GM23338 (cell line): ENCODE measurements around the gene ASB5. TPM values are rescaled to one million over a fixed set of nuclear protein-coding genes. Genes with fewer than 3 reads are reported as not detected.

Experiments
- ATAC-seq: fragments of 200-7000 bp; cut with Tn5 transposase; 3 replicates; pipeline ENCODE4 v1.9.1; 2020
- DNase-seq: peaks from one replicate; pipeline ENCODE4 v3.0.0-alpha.2; 2015; ENCODE audit warnings: low spot score
- H2AFZ ChIP-seq: fragments of 200-600 bp; sonication (generic); 2 replicates; pipeline ENCODE4 v1.8.0; 2016; ENCODE audit warnings: antibody characterized with exemption, mild to moderate bottlenecking, moderate library complexity
- H3F3A ChIP-seq: fragments of 200-600 bp; sonication (generic); replicated peaks from 2 replicates; pipeline ENCODE4 v1.8.0; 2017; ENCODE audit warnings: antibody characterized with exemption, mixed run types, low read depth
- H3K27ac ChIP-seq: fragments of 200-600 bp; sonication (generic); 2 replicates; pipeline ENCODE4 v1.6.1; 2016; ENCODE audit warnings: low read depth
- H3K27me3 ChIP-seq: fragments of 200-600 bp; sonication (generic); 2 replicates; pipeline ENCODE4 v1.8.0; 2016; ENCODE audit warnings: mild to moderate bottlenecking, mixed run types, moderate library complexity; ENCODE audit not compliant: insufficient read depth
- H3K36me3 ChIP-seq: fragments of 200-600 bp; sonication (generic); 2 replicates; pipeline ENCODE4 v1.8.0; 2016; ENCODE audit warnings: mild to moderate bottlenecking; ENCODE audit not compliant: insufficient read depth
- H3K4me1 ChIP-seq: fragments of 200-600 bp; sonication (generic); 2 replicates; pipeline ENCODE4 v1.8.0; 2016; ENCODE audit warnings: mild to moderate bottlenecking, moderate library complexity; ENCODE audit not compliant: insufficient read depth
- H3K4me2 ChIP-seq: fragments of 200-600 bp; sonication (generic); 2 replicates; pipeline ENCODE4 v1.7.1; 2017; ENCODE audit warnings: mixed run types
- H3K4me3 ChIP-seq: fragments of 200-600 bp; sonication (generic); 2 replicates; pipeline ENCODE4 v1.6.1; 2016; ENCODE audit warnings: mixed run types
- H3K79me2 ChIP-seq: fragments of 200-600 bp; sonication (generic); replicated peaks from 2 replicates; pipeline ENCODE4 v1.8.0; 2017; ENCODE audit warnings: mild to moderate bottlenecking; ENCODE audit not compliant: insufficient read depth
- H3K9me2 ChIP-seq: fragments of 200-600 bp; sonication (generic); 2 replicates; pipeline ENCODE4 v1.8.0; 2017; ENCODE audit not compliant: insufficient read depth
- H4K20me1 ChIP-seq: fragments of 200-600 bp; sonication (generic); replicated peaks from 2 replicates; pipeline ENCODE4 v1.8.0; 2017; ENCODE audit warnings: mild to moderate bottlenecking; ENCODE audit not compliant: insufficient read depth
- H3K27ac Mint-ChIP-seq: 2 replicates; pipeline ENCODE4 v1.8.0; 2020; ENCODE audit warnings: inconsistent platforms, mild to moderate bottlenecking, moderate library complexity, mixed read lengths
- H3K27me3 Mint-ChIP-seq: 3 replicates; pipeline ENCODE4 v1.8.0; 2022; ENCODE audit warnings: low read depth, mild to moderate bottlenecking, moderate library complexity, mixed read lengths, inconsistent platforms; ENCODE audit not compliant: insufficient read depth, poor library complexity
- H3K36me3 Mint-ChIP-seq: 3 replicates; pipeline ENCODE4 v1.8.0; 2021; ENCODE audit warnings: low read depth, mild to moderate bottlenecking, inconsistent platforms, moderate library complexity, mixed read lengths
- H3K4me1 Mint-ChIP-seq: 3 replicates; pipeline ENCODE4 v1.8.0; 2020; ENCODE audit warnings: mild to moderate bottlenecking, inconsistent platforms, mixed read lengths
- H3K4me3 Mint-ChIP-seq: 3 replicates; pipeline ENCODE4 v1.8.0; 2021; ENCODE audit warnings: moderate library complexity, mild to moderate bottlenecking, inconsistent platforms, mixed read lengths
- H3K9me3 Mint-ChIP-seq: 3 replicates; pipeline ENCODE4 v1.8.0; 2020; ENCODE audit warnings: moderate library complexity, mild to moderate bottlenecking, inconsistent platforms, mixed read lengths
- ETS1 ChIP-seq: IDR thresholded peaks from 2 replicates; pipeline ENCODE4 v1.6.1; 2016; ENCODE audit warnings: antibody characterized with exemption
- JUNB ChIP-seq: IDR thresholded peaks from one replicate; pipeline ENCODE4 v1.6.1; 2016; ENCODE audit warnings: antibody characterized with exemption; ENCODE audit not compliant: unreplicated experiment
- STAT1 ChIP-seq: IDR thresholded peaks from one replicate; pipeline ENCODE4 v1.6.1; 2016; ENCODE audit warnings: antibody characterized with exemption; ENCODE audit not compliant: unreplicated experiment
- ZNF114 ChIP-seq: fragments of 250-450 bp; sonication (Bioruptor Pico); IDR thresholded peaks from 2 replicates; pipeline ENCODE4 v1.5.0; 2020; ENCODE audit warnings: mild to moderate bottlenecking, moderate library complexity
- ZNF331 ChIP-seq: fragments of 250-450 bp; sonication (Bioruptor Pico); IDR thresholded peaks from 2 replicates; pipeline ENCODE4 v1.5.0; 2020; ENCODE audit warnings: low read depth, mild to moderate bottlenecking, moderate library complexity
- polyA plus RNA-seq: library from polyadenylated mRNA; unstranded; fragments of >200 nt; fragmentation: Nextera tagmentation; extraction: Ambion mirVana; gene quantifications from 2 replicates; pipeline ENCODE4 v1.2.1, GENCODE V29; 2016
- total RNA-seq: library from RNA; depleted of rRNA; stranded (reverse); fragments of >200 nt; shearing (Covaris generic); gene quantifications from 2 replicates; pipeline ENCODE4 v1.2.3, GENCODE V29; 2014
- TF ChIP-seq, protein P1 (sequence below), 2 experiments: fragments of 200-600 bp in 1 of 2; sonication (generic) in 1 of 2; conservative IDR thresholded peaks; 2 replicates each; pipeline versions ENCODE4 v1.5.1 to v1.6.1; 2016 to 2017; ENCODE audit warnings: antibody characterized with exemption in 2 of 2, low read depth in 2 of 2, mild to moderate bottlenecking in 2 of 2, moderate library complexity in 1 of 2
- TF ChIP-seq, protein P2 (sequence below): IDR thresholded peaks from one replicate; pipeline ENCODE4 v1.6.1; 2018; ENCODE audit warnings: antibody characterized with exemption; ENCODE audit not compliant: unreplicated experiment

The ASB5 gene
- total and polyA plus RNA-seq, 2 experiments from 2014 or later: not detected

DNA sequence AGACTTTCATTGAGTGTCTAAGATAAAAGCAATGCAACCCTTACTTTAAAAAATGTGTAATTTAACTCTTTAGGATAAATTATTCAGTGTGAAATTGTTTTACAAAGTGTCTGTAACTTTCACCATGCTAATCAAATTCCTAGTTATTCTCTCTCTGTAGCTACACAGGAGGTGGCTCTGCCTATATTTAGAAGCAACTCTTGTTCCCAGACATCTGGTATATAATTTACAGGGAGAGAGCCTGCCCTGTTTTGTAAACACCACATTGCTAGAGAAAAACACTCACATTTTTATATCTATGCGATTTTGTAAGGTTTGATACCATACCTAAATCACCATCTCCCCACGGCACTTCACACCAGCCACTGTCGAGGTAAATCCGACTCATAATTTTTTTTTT, 38.2 kb downstream of the ASB5 start:
- Mint-ChIP-seq H3K4me1 (peaks cover 9% of the 10 kb centered on the region; the same call in 2 of the 3 replicates), H3K36me3 (no peaks in the 10 kb centered on the region), H3K9me3 (no peaks in the 10 kb centered on the region), H3K27me3 (no peaks in the 10 kb centered on the region), H3K4me3 (no peak overlapping the region), H3K27ac (no peak overlapping the region)
- no peaks in the 10 kb centered on the region for H3K36me3 ChIP-seq
- TF ChIP-seq, protein P1, sequence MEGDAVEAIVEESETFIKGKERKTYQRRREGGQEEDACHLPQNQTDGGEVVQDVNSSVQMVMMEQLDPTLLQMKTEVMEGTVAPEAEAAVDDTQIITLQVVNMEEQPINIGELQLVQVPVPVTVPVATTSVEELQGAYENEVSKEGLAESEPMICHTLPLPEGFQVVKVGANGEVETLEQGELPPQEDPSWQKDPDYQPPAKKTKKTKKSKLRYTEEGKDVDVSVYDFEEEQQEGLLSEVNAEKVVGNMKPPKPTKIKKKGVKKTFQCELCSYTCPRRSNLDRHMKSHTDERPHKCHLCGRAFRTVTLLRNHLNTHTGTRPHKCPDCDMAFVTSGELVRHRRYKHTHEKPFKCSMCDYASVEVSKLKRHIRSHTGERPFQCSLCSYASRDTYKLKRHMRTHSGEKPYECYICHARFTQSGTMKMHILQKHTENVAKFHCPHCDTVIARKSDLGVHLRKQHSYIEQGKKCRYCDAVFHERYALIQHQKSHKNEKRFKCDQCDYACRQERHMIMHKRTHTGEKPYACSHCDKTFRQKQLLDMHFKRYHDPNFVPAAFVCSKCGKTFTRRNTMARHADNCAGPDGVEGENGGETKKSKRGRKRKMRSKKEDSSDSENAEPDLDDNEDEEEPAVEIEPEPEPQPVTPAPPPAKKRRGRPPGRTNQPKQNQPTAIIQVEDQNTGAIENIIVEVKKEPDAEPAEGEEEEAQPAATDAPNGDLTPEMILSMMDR (conservative IDR thresholded peaks at IDR 0.05; ENCODE audit: low read depth in 2 of 2): no peak
- TF ChIP-seq JUNB: no peak
- TF ChIP-seq STAT1: no peak
- no peak overlapping the region for H3K27ac ChIP-seq
- H4K20me1 ChIP-seq: no peaks in the 10 kb centered on the region
- H3K9me2 ChIP-seq: no peaks in the 10 kb centered on the region
- no peak overlapping the region for H3K4me3 ChIP-seq
- H2AFZ ChIP-seq: no peak overlapping the region
- no peaks in the 10 kb centered on the region for H3K79me2 ChIP-seq
- no peak overlapping the region for H3K4me2 ChIP-seq
- no peaks in the 10 kb centered on the region for H3K4me1 ChIP-seq
- DNase-seq (no peak), ATAC-seq (no peak)
- H3K27me3 ChIP-seq: no peaks in the 10 kb centered on the region
- no peaks in the 10 kb centered on the region for H3F3A ChIP-seq

DNA sequence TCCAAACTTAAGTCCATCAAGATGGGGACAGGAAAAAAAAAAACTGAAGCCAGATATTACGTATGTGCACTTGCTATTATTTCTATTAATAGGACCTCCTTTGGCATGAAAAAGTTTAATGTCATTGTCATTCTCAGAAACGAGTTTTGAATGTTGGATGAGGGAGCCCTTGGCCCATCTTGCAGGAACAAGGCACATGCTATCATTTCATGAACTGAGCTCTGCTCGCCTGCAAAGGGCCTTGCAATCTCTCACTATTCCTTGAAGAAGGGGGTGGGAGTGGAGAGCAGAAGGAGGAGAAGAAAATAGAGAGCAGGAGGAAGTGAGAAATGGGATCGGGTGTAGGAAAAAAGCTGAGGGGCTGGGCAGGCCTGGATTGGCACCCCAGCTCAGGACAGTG, 39.4 kb downstream of the ASB5 start:
- H3F3A ChIP-seq: no peaks in the 10 kb centered on the region
- no peaks in the 10 kb centered on the region for H3K27me3 Mint-ChIP-seq
- H2AFZ ChIP-seq: peak overlapping the region; percentile 74; the same call in 1 of the 2 replicates
- H3K9me3 Mint-ChIP-seq: no peaks in the 10 kb centered on the region
- H3K4me3 Mint-ChIP-seq: no peak overlapping the region
- H3K36me3 ChIP-seq: no peaks in the 10 kb centered on the region
- H3K36me3 Mint-ChIP-seq: no peaks in the 10 kb centered on the region
- no peaks in the 10 kb centered on the region for H3K27me3 ChIP-seq
- H3K9me2 ChIP-seq: no peaks in the 10 kb centered on the region
- H3K4me1 Mint-ChIP-seq: peaks cover 9% of the 10 kb centered on the region; the same call in 2 of the 3 replicates
- no peaks in the 10 kb centered on the region for H4K20me1 ChIP-seq
- no peaks in the 10 kb centered on the region for H3K79me2 ChIP-seq
- ATAC-seq (no peak), DNase-seq (no peak)
- H3K4me3 ChIP-seq: no peak overlapping the region
- no peak overlapping the region for H3K4me2 ChIP-seq
- H3K27ac ChIP-seq: no peak overlapping the region
- no peak overlapping the region for H3K27ac Mint-ChIP-seq
- no peaks in the 10 kb centered on the region for H3K4me1 ChIP-seq
- TF ChIP-seq ZNF114 (CRISPR knock-in tag) (no peak), STAT1 (no peak), ZNF331 (CRISPR knock-in tag) (no peak)

GRCh38 chr4:176226736-176227135, 42.3 kb downstream of the ASB5 start:
- H3K4me1 ChIP-seq: no peaks in the 10 kb centered on the region
- Mint-ChIP-seq H3K36me3 (no peaks in the 10 kb centered on the region), H3K27me3 (no peaks in the 10 kb centered on the region), H3K4me1 (peaks cover 2% of the 10 kb centered on the region; the same call in 2 of the 3 replicates), H3K9me3 (no peaks in the 10 kb centered on the region), H3K27ac (no peak overlapping the region), H3K4me3 (no peak overlapping the region)
- H2AFZ ChIP-seq: no peak overlapping the region
- H3K36me3 ChIP-seq: no peaks in the 10 kb centered on the region
- ATAC-seq (no peak), DNase-seq (no peak)
- no peaks in the 10 kb centered on the region for H3K27me3 ChIP-seq
- no peak overlapping the region for H3K4me3 ChIP-seq
- no peak overlapping the region for H3K27ac ChIP-seq
- no peaks in the 10 kb centered on the region for H3F3A ChIP-seq
- H3K4me2 ChIP-seq: no peak overlapping the region
- H4K20me1 ChIP-seq: no peaks in the 10 kb centered on the region
- no peaks in the 10 kb centered on the region for H3K79me2 ChIP-seq
- no peaks in the 10 kb centered on the region for H3K9me2 ChIP-seq
- TF ChIP-seq, protein P1 (conservative IDR thresholded peaks at IDR 0.05; ENCODE audit: low read depth in 2 of 2): no peak
- TF ChIP-seq ZNF331 (CRISPR knock-in tag) (no peak), ETS1 (no peak)
- TF ChIP-seq, protein P2, sequence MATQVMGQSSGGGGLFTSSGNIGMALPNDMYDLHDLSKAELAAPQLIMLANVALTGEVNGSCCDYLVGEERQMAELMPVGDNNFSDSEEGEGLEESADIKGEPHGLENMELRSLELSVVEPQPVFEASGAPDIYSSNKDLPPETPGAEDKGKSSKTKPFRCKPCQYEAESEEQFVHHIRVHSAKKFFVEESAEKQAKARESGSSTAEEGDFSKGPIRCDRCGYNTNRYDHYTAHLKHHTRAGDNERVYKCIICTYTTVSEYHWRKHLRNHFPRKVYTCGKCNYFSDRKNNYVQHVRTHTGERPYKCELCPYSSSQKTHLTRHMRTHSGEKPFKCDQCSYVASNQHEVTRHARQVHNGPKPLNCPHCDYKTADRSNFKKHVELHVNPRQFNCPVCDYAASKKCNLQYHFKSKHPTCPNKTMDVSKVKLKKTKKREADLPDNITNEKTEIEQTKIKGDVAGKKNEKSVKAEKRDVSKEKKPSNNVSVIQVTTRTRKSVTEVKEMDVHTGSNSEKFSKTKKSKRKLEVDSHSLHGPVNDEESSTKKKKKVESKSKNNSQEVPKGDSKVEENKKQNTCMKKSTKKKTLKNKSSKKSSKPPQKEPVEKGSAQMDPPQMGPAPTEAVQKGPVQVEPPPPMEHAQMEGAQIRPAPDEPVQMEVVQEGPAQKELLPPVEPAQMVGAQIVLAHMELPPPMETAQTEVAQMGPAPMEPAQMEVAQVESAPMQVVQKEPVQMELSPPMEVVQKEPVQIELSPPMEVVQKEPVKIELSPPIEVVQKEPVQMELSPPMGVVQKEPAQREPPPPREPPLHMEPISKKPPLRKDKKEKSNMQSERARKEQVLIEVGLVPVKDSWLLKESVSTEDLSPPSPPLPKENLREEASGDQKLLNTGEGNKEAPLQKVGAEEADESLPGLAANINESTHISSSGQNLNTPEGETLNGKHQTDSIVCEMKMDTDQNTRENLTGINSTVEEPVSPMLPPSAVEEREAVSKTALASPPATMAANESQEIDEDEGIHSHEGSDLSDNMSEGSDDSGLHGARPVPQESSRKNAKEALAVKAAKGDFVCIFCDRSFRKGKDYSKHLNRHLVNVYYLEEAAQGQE: no peak
